B cell (primary cell): ENCODE measurements around the gene ADAMTS2.

Source experiments
- CTCF ChIP-seq: fragments of 200-600 bp; IDR thresholded peaks from one replicate; pipeline ENCODE4 v1.8.0; 2022; ENCODE audit warnings: antibody characterized with exemption, mild to moderate bottlenecking
- EZH2 ChIP-seq: IDR thresholded peaks from 2 replicates; pipeline ENCODE4 v1.6.1; 2012; ENCODE audit warnings: borderline replicate concordance, low read depth, mild to moderate bottlenecking, moderate library complexity, low read length; ENCODE audit not compliant: insufficient read depth, poor library complexity, severe bottlenecking

- no peak for TF ChIP-seq CTCF
- TF ChIP-seq EZH2 = no peak
Measured at GRCh38 chr5:179357031-179357430, 11.8 kb upstream of the ADAMTS2 start.
